GM23338 (cell line): ENCODE data around the gene NIPBL. TPM values are rescaled to one million over a fixed set of nuclear protein-coding genes. Genes with fewer than 3 reads are reported as not detected.
"Not testable (repeated sequence)": the region's sequence is repeated elsewhere in the genome, so short reads cannot be mapped to it uniquely, and the experiment has no call there.

Experiments used
- ATAC-seq: fragments of 200-7000 bp; cut with Tn5 transposase; 3 replicates; pipeline ENCODE4 v1.9.1; 2020
- DNase-seq: peaks from one replicate; pipeline ENCODE4 v3.0.0-alpha.2; 2015; ENCODE audit warnings: low spot score
- H2AFZ ChIP-seq: fragments of 200-600 bp; sonication (generic); 2 replicates; pipeline ENCODE4 v1.8.0; 2016; ENCODE audit warnings: antibody characterized with exemption, mild to moderate bottlenecking, moderate library complexity
- H3F3A ChIP-seq: fragments of 200-600 bp; sonication (generic); replicated peaks from 2 replicates; pipeline ENCODE4 v1.8.0; 2017; ENCODE audit warnings: antibody characterized with exemption, mixed run types, low read depth
- H3K27ac ChIP-seq: fragments of 200-600 bp; sonication (generic); 2 replicates; pipeline ENCODE4 v1.6.1; 2016; ENCODE audit warnings: low read depth
- H3K27me3 ChIP-seq: fragments of 200-600 bp; sonication (generic); 2 replicates; pipeline ENCODE4 v1.8.0; 2016; ENCODE audit warnings: mild to moderate bottlenecking, mixed run types, moderate library complexity; ENCODE audit not compliant: insufficient read depth
- H3K36me3 ChIP-seq: fragments of 200-600 bp; sonication (generic); 2 replicates; pipeline ENCODE4 v1.8.0; 2016; ENCODE audit warnings: mild to moderate bottlenecking; ENCODE audit not compliant: insufficient read depth
- H3K4me1 ChIP-seq: fragments of 200-600 bp; sonication (generic); 2 replicates; pipeline ENCODE4 v1.8.0; 2016; ENCODE audit warnings: mild to moderate bottlenecking, moderate library complexity; ENCODE audit not compliant: insufficient read depth
- H3K4me2 ChIP-seq: fragments of 200-600 bp; sonication (generic); 2 replicates; pipeline ENCODE4 v1.7.1; 2017; ENCODE audit warnings: mixed run types
- H3K4me3 ChIP-seq: fragments of 200-600 bp; sonication (generic); 2 replicates; pipeline ENCODE4 v1.6.1; 2016; ENCODE audit warnings: mixed run types
- H3K79me2 ChIP-seq: fragments of 200-600 bp; sonication (generic); replicated peaks from 2 replicates; pipeline ENCODE4 v1.8.0; 2017; ENCODE audit warnings: mild to moderate bottlenecking; ENCODE audit not compliant: insufficient read depth
- H3K9me2 ChIP-seq: fragments of 200-600 bp; sonication (generic); 2 replicates; pipeline ENCODE4 v1.8.0; 2017; ENCODE audit not compliant: insufficient read depth
- H4K20me1 ChIP-seq: fragments of 200-600 bp; sonication (generic); replicated peaks from 2 replicates; pipeline ENCODE4 v1.8.0; 2017; ENCODE audit warnings: mild to moderate bottlenecking; ENCODE audit not compliant: insufficient read depth
- H3K27ac Mint-ChIP-seq: 2 replicates; pipeline ENCODE4 v1.8.0; 2020; ENCODE audit warnings: inconsistent platforms, mild to moderate bottlenecking, moderate library complexity, mixed read lengths
- H3K27me3 Mint-ChIP-seq: 3 replicates; pipeline ENCODE4 v1.8.0; 2022; ENCODE audit warnings: low read depth, mild to moderate bottlenecking, moderate library complexity, mixed read lengths, inconsistent platforms; ENCODE audit not compliant: insufficient read depth, poor library complexity
- H3K36me3 Mint-ChIP-seq: 3 replicates; pipeline ENCODE4 v1.8.0; 2021; ENCODE audit warnings: low read depth, mild to moderate bottlenecking, inconsistent platforms, moderate library complexity, mixed read lengths
- H3K4me1 Mint-ChIP-seq: 3 replicates; pipeline ENCODE4 v1.8.0; 2020; ENCODE audit warnings: mild to moderate bottlenecking, inconsistent platforms, mixed read lengths
- H3K4me3 Mint-ChIP-seq: 3 replicates; pipeline ENCODE4 v1.8.0; 2021; ENCODE audit warnings: moderate library complexity, mild to moderate bottlenecking, inconsistent platforms, mixed read lengths
- H3K9me3 Mint-ChIP-seq: 3 replicates; pipeline ENCODE4 v1.8.0; 2020; ENCODE audit warnings: moderate library complexity, mild to moderate bottlenecking, inconsistent platforms, mixed read lengths
- CREB1 ChIP-seq: fragments of 250-450 bp; sonication (Bioruptor Pico); IDR thresholded peaks from 2 replicates; pipeline ENCODE4 v1.5.0; 2020; ENCODE audit warnings: low read depth, mild to moderate bottlenecking, moderate library complexity
- REST ChIP-seq: IDR thresholded peaks from one replicate; pipeline ENCODE4 v1.6.1; 2018; ENCODE audit warnings: antibody characterized with exemption; ENCODE audit not compliant: unreplicated experiment
- STAT1 ChIP-seq: IDR thresholded peaks from one replicate; pipeline ENCODE4 v1.6.1; 2016; ENCODE audit warnings: antibody characterized with exemption; ENCODE audit not compliant: unreplicated experiment
- ZNF462 ChIP-seq: fragments of 250-450 bp; sonication (Bioruptor Pico); IDR thresholded peaks from 2 replicates; pipeline ENCODE4 v1.5.0; 2020; ENCODE audit warnings: mild to moderate bottlenecking, moderate library complexity
- polyA plus RNA-seq: library from polyadenylated mRNA; unstranded; fragments of >200 nt; fragmentation: Nextera tagmentation; extraction: Ambion mirVana; gene quantifications from 2 replicates; pipeline ENCODE4 v1.2.1, GENCODE V29; 2016
- total RNA-seq: library from RNA; depleted of rRNA; stranded (reverse); fragments of >200 nt; shearing (Covaris generic); gene quantifications from 2 replicates; pipeline ENCODE4 v1.2.3, GENCODE V29; 2014

NIPBL gene
- total and polyA plus RNA-seq, 2 experiments from 2014 or later: 44.2 to 51.4 TPM

GRCh38 chr5:37080697-37081096 lies 204.1 kb downstream of the NIPBL start:
- Histone ChIP-seq H4K20me1 (no peaks in the 10 kb centered on the region; the same call in 1 of the 2 replicates), H3K27ac (no peak overlapping the region), H3K79me2 (no peaks in the 10 kb centered on the region), H3K4me1 (no peaks in the 10 kb centered on the region), H3K4me2 (no peak overlapping the region), H3F3A (no peaks in the 10 kb centered on the region), H2AFZ (no peak overlapping the region), H3K36me3 (no peaks in the 10 kb centered on the region), H3K9me2 (no peaks in the 10 kb centered on the region), H3K27me3 (peaks cover 43% of the 10 kb centered on the region), H3K4me3 (no peak overlapping the region)
- Mint-ChIP-seq H3K4me1 (peaks cover 4% of the 10 kb centered on the region; the same call in 2 of the 3 replicates), H3K4me3 (no peak overlapping the region), H3K36me3 (0 out of 3 replicates have a peak, but pooled peaks cover 2% of the 10 kb centered on the region), H3K9me3 (no peaks in the 10 kb centered on the region), H3K27ac (no peak overlapping the region), H3K27me3 (peaks cover 23% of the 10 kb centered on the region)
- ATAC-seq (no peak), DNase-seq (no peak)
- no peak for TF ChIP-seq ZNF462
- TF ChIP-seq CREB1 (CRISPR knock-in tag): no peak
- no peak for TF ChIP-seq REST
- TF ChIP-seq STAT1: no peak

GRCh38 chr5:37082977-37083376 lies 206.4 kb downstream of the NIPBL start:
- H3K9me2 ChIP-seq, H4K20me1 ChIP-seq, H3K27ac ChIP-seq, H3K9me3 Mint-ChIP-seq, H2AFZ ChIP-seq, H3K4me2 ChIP-seq, H3K27ac Mint-ChIP-seq, H3K4me3 ChIP-seq, H3K4me1 ChIP-seq, ATAC-seq, H3K79me2 ChIP-seq, H3K36me3 Mint-ChIP-seq, H3K36me3 ChIP-seq, H3K4me3 Mint-ChIP-seq, DNase-seq, H3F3A ChIP-seq: not testable (repeated sequence)
- peaks cover 66% of the 10 kb centered on the region for H3K27me3 ChIP-seq
- Mint-ChIP-seq H3K4me1 (peaks cover 13% of the 10 kb centered on the region; the same call in 2 of the 3 replicates), H3K27me3 (peaks cover 40% of the 10 kb centered on the region)

- not testable (repeated sequence) for H3K27ac ChIP-seq, H3K4me3 ChIP-seq, H3K9me2 ChIP-seq, ATAC-seq, H3K4me3 Mint-ChIP-seq, H3K9me3 Mint-ChIP-seq, H3K79me2 ChIP-seq, H3K36me3 ChIP-seq, DNase-seq, H3K4me2 ChIP-seq, H3K36me3 Mint-ChIP-seq, H4K20me1 ChIP-seq, H2AFZ ChIP-seq, H3K27ac Mint-ChIP-seq, H3F3A ChIP-seq
- H3K27me3 ChIP-seq: peaks cover 94% of the 10 kb centered on the region
- H3K4me1 ChIP-seq: peaks cover 11% of the 10 kb centered on the region
- peaks cover 48% of the 10 kb centered on the region for H3K27me3 Mint-ChIP-seq
- H3K4me1 Mint-ChIP-seq: peaks cover 43% of the 10 kb centered on the region
Observed at GRCh38 chr5:37086026-37086425, 209.5 kb downstream of the NIPBL start.
